Measurements from ENCODE around the gene LHFPL6.

Gene LHFPL6

DNA sequence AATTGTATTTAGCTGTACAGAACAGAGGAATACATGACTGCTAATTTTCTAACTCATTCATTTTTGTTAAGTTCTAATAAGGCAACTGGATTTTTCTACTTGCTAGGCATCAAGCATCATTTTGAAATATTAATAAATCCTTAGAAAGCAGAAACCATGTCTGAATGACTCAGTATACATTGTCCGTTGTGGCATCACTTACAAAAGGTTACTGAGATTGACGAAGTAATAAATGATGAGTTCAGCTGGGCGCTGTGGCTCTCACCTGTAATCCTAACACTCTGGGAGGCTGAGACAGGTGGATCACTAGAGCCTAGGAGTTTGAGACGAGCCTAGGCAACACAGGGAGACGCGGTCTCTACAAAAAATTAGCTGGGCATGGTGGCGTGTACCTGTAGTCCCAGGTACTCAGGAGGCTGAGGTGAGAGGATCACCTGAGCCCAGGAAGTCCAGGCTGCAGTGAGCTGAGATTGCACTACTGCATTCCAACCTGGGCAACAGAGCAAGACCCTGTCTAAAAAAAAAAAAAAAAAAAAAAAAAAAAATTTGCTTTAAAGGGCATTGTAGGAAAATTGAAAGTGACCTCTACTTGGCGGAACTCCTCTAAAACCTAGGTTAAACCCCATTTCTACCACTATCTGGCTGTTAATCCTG, 36.6 kb downstream of the LHFPL6 start:
- TF ChIP-seq POLR2AphosphoS5 (IDR thresholded peaks at IDR 0.05; ENCODE audit: low read depth, low read length) (no peak), FOXP2 (optimal IDR thresholded peaks at IDR 0.05; ENCODE audit: borderline replicate concordance, extremely low read depth, extremely low read length, insufficient read depth) (no peak), SIN3A (IDR thresholded peaks at IDR 0.05; ENCODE audit: borderline replicate concordance, insufficient read depth, low read length) (no peak), TAF1 (IDR thresholded peaks at IDR 0.05; ENCODE audit: borderline replicate concordance, insufficient read depth, low read length) (no peak)
- TF ChIP-seq, protein P1, sequence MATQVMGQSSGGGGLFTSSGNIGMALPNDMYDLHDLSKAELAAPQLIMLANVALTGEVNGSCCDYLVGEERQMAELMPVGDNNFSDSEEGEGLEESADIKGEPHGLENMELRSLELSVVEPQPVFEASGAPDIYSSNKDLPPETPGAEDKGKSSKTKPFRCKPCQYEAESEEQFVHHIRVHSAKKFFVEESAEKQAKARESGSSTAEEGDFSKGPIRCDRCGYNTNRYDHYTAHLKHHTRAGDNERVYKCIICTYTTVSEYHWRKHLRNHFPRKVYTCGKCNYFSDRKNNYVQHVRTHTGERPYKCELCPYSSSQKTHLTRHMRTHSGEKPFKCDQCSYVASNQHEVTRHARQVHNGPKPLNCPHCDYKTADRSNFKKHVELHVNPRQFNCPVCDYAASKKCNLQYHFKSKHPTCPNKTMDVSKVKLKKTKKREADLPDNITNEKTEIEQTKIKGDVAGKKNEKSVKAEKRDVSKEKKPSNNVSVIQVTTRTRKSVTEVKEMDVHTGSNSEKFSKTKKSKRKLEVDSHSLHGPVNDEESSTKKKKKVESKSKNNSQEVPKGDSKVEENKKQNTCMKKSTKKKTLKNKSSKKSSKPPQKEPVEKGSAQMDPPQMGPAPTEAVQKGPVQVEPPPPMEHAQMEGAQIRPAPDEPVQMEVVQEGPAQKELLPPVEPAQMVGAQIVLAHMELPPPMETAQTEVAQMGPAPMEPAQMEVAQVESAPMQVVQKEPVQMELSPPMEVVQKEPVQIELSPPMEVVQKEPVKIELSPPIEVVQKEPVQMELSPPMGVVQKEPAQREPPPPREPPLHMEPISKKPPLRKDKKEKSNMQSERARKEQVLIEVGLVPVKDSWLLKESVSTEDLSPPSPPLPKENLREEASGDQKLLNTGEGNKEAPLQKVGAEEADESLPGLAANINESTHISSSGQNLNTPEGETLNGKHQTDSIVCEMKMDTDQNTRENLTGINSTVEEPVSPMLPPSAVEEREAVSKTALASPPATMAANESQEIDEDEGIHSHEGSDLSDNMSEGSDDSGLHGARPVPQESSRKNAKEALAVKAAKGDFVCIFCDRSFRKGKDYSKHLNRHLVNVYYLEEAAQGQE (IDR thresholded peaks at IDR 0.05; ENCODE audit: insufficient read depth in 1 of 2, low read depth in 2 of 2, low read length in 2 of 2), result no peak

DNA sequence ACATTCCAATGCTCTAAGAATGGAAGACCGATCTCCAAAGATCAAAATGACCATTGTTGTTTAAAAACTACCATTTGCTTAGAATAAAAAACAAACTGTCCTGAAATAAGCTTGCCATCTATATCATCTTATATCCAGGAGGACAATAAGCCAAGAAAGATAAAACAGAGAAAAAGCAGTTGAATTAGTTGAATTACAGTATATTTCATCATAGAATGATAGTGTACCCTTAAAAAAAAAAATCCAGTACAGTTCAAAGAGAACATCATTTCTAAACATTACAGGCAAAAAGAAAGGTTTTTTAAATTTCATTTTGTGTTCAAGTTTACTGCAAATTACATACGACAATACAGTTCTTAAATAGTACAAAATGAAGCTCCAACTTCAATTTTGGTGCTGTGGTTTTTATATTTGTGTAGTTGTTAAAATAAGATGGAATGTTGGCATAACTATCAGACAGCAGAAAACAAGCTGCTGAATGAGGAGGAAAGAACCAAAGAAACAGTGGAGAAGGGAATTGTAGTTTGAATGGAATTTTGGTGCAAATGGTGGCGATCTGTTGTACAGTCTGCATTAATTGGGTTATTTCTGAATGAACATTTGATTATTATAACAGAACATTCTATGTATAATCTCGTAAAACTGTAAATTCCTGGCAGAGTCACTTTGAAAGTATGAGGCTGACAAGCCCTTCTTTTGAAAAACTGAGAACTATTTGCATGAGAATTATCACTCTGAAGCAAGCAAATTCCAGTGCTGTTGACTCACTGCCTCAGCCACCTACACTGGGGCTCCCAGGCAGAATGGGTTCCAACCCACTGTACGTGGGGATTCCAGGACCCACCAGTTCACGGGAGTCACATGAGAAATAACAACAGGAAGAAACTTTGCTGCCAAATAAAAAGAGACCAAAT, 37.7 kb downstream of the LHFPL6 start:
- TF ChIP-seq TAF1 (IDR thresholded peaks at IDR 0.05; ENCODE audit: borderline replicate concordance, insufficient read depth, low read length) (no peak), POLR2AphosphoS5 (IDR thresholded peaks at IDR 0.05; ENCODE audit: low read depth, low read length) (no peak), FOXP2 (optimal IDR thresholded peaks at IDR 0.05; ENCODE audit: borderline replicate concordance, extremely low read depth, extremely low read length, insufficient read depth) (no peak), SIN3A (IDR thresholded peaks at IDR 0.05; ENCODE audit: borderline replicate concordance, insufficient read depth, low read length) (no peak)
- TF ChIP-seq, protein P1 (IDR thresholded peaks at IDR 0.05; ENCODE audit: insufficient read depth in 1 of 2, low read depth in 2 of 2, low read length in 2 of 2), result no peak

DNA sequence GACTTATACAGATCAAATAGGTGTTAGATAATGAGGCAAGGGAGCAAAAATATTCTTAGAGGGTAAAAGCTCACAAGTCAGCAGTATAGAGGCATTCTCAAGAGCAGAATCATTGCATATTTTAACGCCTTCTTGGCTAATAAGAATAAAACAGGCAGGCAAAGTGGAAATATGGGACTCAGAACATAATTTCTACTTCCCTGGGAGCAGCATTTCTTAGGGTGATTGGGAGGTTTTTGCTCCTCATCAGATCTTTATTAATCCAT, 39.6 kb downstream of the LHFPL6 start:
- TF ChIP-seq SIN3A (IDR thresholded peaks at IDR 0.05; ENCODE audit: borderline replicate concordance, insufficient read depth, low read length) (no peak), POLR2AphosphoS5 (IDR thresholded peaks at IDR 0.05; ENCODE audit: low read depth, low read length) (no peak), TAF1 (IDR thresholded peaks at IDR 0.05; ENCODE audit: borderline replicate concordance, insufficient read depth, low read length) (no peak), FOXP2 (optimal IDR thresholded peaks at IDR 0.05; ENCODE audit: borderline replicate concordance, extremely low read depth, extremely low read length, insufficient read depth) (no peak)
- TF ChIP-seq, protein P1 (IDR thresholded peaks at IDR 0.05; ENCODE audit: insufficient read depth in 1 of 2, low read depth in 2 of 2, low read length in 2 of 2), result no peak

DNA sequence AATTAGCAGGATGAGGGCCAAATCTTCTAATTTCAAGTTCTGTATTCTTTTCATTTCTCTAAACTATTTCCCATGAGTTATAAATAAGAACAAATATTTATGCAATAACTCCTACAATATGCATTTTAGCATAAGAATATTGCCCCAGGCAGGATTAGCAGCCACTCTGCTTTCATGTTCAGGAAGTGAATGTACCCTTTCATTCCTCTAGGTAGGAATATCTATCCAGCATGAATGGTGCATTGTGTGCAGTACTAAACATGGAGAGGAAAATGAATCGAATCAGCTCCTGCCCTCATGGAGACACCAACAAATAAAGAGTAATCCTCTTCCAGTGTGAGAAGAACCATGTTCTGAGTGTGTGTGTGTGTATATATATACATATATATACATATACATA, 41.0 kb downstream of the LHFPL6 start:
- TF ChIP-seq FOXP2 (optimal IDR thresholded peaks at IDR 0.05; ENCODE audit: borderline replicate concordance, extremely low read depth, extremely low read length, insufficient read depth) (no peak), SIN3A (IDR thresholded peaks at IDR 0.05; ENCODE audit: borderline replicate concordance, insufficient read depth, low read length) (no peak), POLR2AphosphoS5 (IDR thresholded peaks at IDR 0.05; ENCODE audit: low read depth, low read length) (no peak)

DNA sequence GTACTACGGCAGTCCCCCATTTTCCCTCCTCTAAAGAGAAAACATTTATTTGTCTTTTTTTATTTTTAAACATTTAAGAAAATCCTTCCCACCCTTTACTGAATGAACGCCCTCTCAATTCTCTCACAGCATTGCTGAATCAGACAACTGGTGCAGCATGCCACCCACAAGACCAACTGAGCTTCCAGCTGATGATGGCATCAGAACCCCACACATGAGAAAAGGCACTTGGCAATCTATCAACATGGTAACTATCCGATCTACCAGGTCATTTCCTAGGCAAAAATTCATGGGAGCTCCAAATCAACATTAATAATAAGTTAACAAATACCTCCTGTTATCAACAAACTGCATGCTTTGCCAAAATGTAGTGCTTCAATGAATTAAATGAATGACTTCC, 43.1 kb downstream of the LHFPL6 start:
- TF ChIP-seq POLR2AphosphoS5 (IDR thresholded peaks at IDR 0.05; ENCODE audit: low read depth, low read length) (no peak), SIN3A (IDR thresholded peaks at IDR 0.05; ENCODE audit: borderline replicate concordance, insufficient read depth, low read length) (no peak), FOXP2 (optimal IDR thresholded peaks at IDR 0.05; ENCODE audit: borderline replicate concordance, extremely low read depth, extremely low read length, insufficient read depth) (no peak), TAF1 (IDR thresholded peaks at IDR 0.05; ENCODE audit: borderline replicate concordance, insufficient read depth, low read length) (no peak)
- TF ChIP-seq, protein P1 (IDR thresholded peaks at IDR 0.05; ENCODE audit: insufficient read depth in 1 of 2, low read depth in 2 of 2, low read length in 2 of 2), result no peak
